Measurements from ENCODE around the gene TRIM14. TPM values are rescaled to one million over a fixed set of nuclear protein-coding genes. Genes with fewer than 3 reads are reported as not detected.

The TRIM14 gene
- total and polyA plus RNA-seq, 2 of the 13 experiments (the other 11 are each of a cell fraction or from before 2014, with no cell fraction given): 9.2 to 13.0 TPM

GRCh38 chr9:98146101-98146991 is 27.3 kb upstream of the TRIM14 start:
- no TSS peak for BruUV-seq (replicated peaks)
- H3K4me1 ChIP-seq (ENCODE audit: insufficient read depth, low read length): peaks cover 63% of the 10 kb centered on the region
- no peaks in the 10 kb centered on the region for H3K9me3 ChIP-seq (ENCODE audit: low read length)
- no peaks in the 10 kb centered on the region for H4K20me1 ChIP-seq (ENCODE audit: insufficient read depth, low read length)
- peak overlapping the region; percentile 85 for H3K27ac ChIP-seq (ENCODE audit: extremely low read length, insufficient read depth, low read length)
- intact Hi-C loops (cut with micrococcal nuclease; ENCODE audit: unreplicated experiment): loop anchor here (2.0 kb wide), 2 partner anchors 22 to 46 kb away; partner anchors contain the start of gene CORO2A
- FAIRE-seq (peak; percentile 73), ATAC-seq (peak; percentile 96), DNase-seq (ENCODE audit: low spot score) (peak; percentile 94)
- no peaks in the 10 kb centered on the region for H3K27me3 ChIP-seq (ENCODE audit: control insufficient read depth in 1 of 2, insufficient read depth in 2 of 2, low read length in 2 of 2)
- H3K4me2 ChIP-seq (ENCODE audit: low read depth, low read length): peak overlapping the region; percentile 58
- H3K4me3 ChIP-seq (replicated peaks in 1 of 3; ENCODE audit: insufficient read depth in 1 of 3, low read depth in 2 of 3, low read length in 3 of 3): peak overlapping the region in 1 of 3 experiments; percentile 37; a peak in 2 of 6 replicates
- H3K9ac ChIP-seq (ENCODE audit: insufficient read depth, low read depth, low read length): peak overlapping the region; percentile 58
- ChIA-PET CTCF (ENCODE audit: low intra/inter-chr PET ratio, low total read pairs) (no interaction called here), POLR2A (interaction anchor here (0.6 to 1.4 kb wide), 6 partner anchors 28 to 96 kb away, joined by 3 to 5 read pairs (median 4); partner anchors contain the start of genes CORO2A and NANS)
- H2AFZ ChIP-seq (ENCODE audit: low read length): no peak overlapping the region
- 33% methylated on average over 7 of the region's 7 CpGs for WGBS (ENCODE audit: low lambda C conversion rate)
- in situ Hi-C loops (cut with HindIII; ENCODE audit: extremely low pct_ligation_motif_present, low pct_unique_long_range_greater_than_20kb): no loop called here
- H3K36me3 ChIP-seq (replicated peaks in 1 of 2; ENCODE audit: control insufficient read depth in 1 of 2, insufficient read depth in 2 of 2, low read length in 2 of 2): peaks cover 0 to 15% of the 10 kb centered on the region in 2 experiments; a peak in 2 of 5 replicates
- no peaks in the 10 kb centered on the region for H3K79me2 ChIP-seq (ENCODE audit: insufficient read depth, low read length)
- TF ChIP-seq MXD3 (CRISPR knock-in tag; IDR thresholded peaks at IDR 0.05) (no peak; the same call in 1 of the 2 replicates), NR2F2 (IDR thresholded peaks at IDR 0.05; ENCODE audit: borderline replicate concordance, low read depth) (peak; percentile 39; the same call in 1 of the 2 replicates), ZNF776 (CRISPR knock-in tag; IDR thresholded peaks at IDR 0.05) (no peak), HNF1A (IDR thresholded peaks at IDR 0.05; ENCODE audit: low read depth) (no peak), HNF1A (CRISPR knock-in tag; IDR thresholded peaks at IDR 0.05; ENCODE audit: borderline replicate concordance) (peak; percentile 63; the same call in 1 of the 2 replicates), TOPORS (CRISPR knock-in tag; IDR thresholded peaks at IDR 0.05) (0 out of 2 replicates have a peak, but pooled peaks have one; percentile 25), ZNF691 (CRISPR knock-in tag; IDR thresholded peaks at IDR 0.05; ENCODE audit: borderline replicate concordance, low read depth) (peak; percentile 93; the same call in 1 of the 2 replicates), GPBP1L1 (CRISPR knock-in tag; IDR thresholded peaks at IDR 0.05) (no peak), TCF7 (IDR thresholded peaks at IDR 0.05; ENCODE audit: low read depth) (peak; percentile 33; the same call in 1 of the 2 replicates), ZNF572 (CRISPR knock-in tag; IDR thresholded peaks at IDR 0.05) (no peak), ZNF124 (CRISPR knock-in tag; IDR thresholded peaks at IDR 0.05) (peak; percentile 51; the same call in 1 of the 2 replicates), HNRNPL (IDR thresholded peaks at IDR 0.05; ENCODE audit: low read depth, low read length) (0 out of 2 replicates have a peak, but pooled peaks have one; percentile 39), ZNF350 (CRISPR knock-in tag; IDR thresholded peaks at IDR 0.05; ENCODE audit: borderline replicate concordance, low read depth) (peak; percentile 75; the same call in 1 of the 2 replicates), ZBTB38 (CRISPR knock-in tag; IDR thresholded peaks at IDR 0.05) (no peak), MEF2D (CRISPR knock-in tag; IDR thresholded peaks at IDR 0.05) (peak; percentile 66; the same call in 1 of the 2 replicates), MEIS2 (CRISPR knock-in tag; IDR thresholded peaks at IDR 0.05) (peak; percentile 50; the same call in 1 of the 2 replicates)

Data from HepG2 (cell line).